HL-60/S4 treated with retinoic acid at 250 ng/mL for 4 days and 3 days (cell line): Measurements from ENCODE around the gene CRTC3.
"Not testable (repeated sequence)": the region's sequence is repeated elsewhere in the genome, so short reads cannot be mapped to it uniquely, and the experiment has no call there.

Experiments used
- in situ Hi-C: fragments of 300-500 bp; cut with MboI; formaldehyde crosslinking; loops from 2 replicates; pipeline ENCODE4 v1.7.0; 2022; ENCODE audit warnings: low sequenced_read_pairs

Gene CRTC3

DNA sequence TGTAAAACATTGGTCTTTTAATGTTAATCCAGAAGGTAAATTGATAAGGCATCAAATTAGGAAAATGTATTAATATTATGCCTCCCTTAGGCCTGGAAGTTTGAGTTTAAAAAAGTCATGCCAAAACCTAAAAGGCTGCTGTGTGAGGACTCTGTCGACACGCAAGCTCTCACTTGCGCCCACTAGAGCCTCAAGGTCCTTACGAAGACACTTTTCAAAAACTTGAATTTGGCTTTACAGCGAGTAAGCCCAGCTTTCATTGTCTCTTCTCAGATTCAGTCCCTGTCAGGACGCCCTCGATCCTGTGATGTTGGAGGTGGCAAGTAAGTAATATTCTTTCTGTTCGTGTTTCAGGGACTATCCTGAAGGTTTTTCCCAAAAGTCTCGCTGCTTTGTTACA lies 89.7 kb downstream of the CRTC3 start:
- in situ Hi-C loops = no loop called here

DNA sequence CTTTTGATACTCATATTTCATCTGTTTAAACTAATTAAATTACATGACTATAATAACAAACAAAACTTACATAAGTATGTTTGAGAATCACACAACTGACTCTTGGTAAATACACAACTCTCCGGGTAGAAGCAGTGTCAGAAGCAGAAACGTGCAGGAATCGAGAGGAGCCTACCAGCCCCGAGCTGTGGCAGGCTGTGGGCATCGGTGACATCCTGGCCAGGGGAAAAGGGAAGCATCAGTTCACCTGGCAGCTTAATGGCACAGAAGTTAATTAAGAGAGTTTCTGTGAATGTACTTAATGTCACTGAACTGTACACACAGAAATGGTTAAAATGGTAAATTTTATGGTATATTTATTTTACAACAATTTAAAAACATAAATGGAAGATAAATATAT lies 90.2 kb downstream of the CRTC3 start:
- in situ Hi-C loops = no loop called here

DNA sequence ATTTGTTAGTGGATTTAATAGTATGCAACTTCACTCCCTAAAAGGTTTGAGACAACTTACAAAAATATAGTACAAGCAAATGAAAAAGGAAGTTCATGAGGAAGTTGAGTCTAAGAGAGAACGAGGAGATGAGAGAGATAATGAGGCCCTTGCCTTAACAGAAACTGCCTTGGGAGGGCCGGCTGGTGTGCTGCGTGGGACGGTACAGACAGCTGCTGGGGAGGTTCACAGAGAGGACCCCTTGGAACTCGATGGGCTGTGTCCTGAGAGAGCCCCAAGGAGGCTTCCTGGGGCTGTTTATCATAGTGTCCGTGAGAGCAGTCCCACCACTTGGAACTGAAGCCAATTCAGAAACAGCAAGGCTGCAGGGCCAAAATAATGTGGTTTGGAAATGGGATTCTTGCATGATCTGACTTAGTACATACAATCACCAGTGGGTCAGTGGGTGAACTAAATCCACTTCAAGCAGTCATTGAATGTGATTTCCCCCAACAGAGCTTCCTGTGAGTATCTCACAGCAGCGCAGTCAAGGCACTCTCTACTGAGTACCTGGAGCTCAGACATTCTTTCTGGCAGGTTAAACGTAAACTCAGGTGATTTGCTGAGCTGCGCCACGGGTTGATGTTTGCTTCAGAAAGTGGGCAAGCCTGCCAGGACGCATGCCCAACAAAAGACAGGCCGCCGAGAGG lies 90.8 kb downstream of the CRTC3 start:
- in situ Hi-C loops = no loop called here

DNA sequence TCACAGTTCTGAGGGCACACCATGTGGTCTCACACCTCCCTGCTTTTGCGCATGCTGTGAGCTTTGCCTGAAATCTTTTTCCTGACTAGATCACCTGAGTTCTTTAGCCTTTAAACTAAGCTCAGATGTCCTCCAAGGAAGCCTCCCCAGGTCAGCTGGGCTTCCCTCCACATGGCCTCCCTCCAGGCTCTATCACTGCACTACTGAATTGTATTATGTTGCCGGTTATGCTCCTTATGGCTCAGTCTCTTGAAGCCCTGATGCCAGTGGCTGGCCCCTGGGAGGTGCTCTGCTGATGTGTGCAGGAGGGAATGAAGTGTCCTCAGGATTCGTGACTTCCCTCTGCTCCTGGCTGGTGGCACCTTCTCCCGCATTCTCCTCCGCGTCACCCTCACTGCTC lies 94.1 kb downstream of the CRTC3 start:
- in situ Hi-C loops = no loop called here

DNA sequence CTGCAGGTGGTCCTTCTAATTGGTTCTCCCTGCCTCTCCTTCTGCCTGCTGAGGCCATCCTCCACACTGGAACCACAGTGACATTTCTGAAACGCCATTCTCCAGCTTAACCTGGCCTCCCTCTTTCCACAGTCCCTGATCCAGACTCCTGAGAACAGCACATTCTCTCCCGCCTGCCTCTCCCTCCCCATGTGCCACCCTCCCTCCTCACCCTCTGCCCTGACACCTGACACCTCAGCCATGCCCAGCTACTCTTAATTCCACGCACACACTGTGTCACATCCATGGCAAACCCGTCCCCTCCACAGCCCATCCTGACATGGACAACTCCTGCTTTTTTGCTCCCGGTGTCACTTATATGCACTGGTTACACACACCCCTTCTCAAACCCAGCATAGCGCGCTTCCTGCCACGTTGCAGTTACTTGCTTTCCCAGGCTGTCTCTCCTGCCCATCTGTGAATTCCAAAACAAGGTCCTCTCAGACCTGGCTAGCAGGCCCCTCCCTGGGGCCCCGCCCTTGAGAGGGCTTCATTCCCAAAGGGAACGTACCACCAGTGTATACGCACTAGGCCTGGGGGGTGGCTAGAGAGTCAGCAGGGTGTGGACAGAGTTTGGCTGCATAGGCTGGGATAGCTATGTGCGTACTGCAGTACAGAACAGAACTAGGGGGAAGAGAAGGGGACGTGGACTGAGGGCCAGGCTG lies 94.7 kb downstream of the CRTC3 start:
- in situ Hi-C loops = no loop called here

DNA sequence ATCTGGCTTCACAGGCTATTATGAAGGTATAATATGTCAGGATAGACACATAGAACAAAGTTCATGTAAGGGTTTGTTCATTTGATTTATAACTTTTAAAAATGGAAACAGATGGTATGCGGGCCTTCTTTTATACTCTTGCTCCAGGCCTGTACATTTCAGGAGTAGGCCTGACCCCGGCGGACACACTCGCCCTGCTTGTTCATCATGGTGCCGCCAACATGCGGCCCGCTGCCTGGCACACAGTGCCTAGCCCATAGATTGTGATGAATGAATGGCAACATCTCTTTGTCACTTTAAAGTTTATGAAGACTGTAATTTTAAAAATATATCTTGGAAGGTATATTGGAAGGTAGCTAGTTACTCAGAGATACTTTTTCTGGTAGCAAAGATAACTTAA lies 95.3 kb downstream of the CRTC3 start:
- in situ Hi-C loops = no loop called here

DNA sequence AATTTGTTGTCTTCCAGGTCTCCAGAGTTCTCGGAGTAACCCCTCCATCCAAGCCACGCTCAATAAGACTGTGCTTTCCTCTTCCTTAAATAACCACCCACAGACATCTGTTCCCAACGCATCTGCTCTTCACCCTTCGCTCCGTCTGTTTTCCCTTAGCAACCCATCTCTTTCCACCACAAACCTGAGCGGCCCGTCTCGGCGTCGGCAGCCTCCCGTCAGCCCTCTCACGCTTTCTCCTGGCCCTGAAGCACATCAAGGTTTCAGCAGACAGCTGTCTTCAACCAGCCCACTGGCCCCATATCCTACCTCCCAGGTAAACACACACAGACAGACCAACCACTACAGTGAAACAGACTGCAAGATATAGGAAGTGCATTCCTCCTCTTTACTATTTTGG lies 99.5 kb downstream of the CRTC3 start:
- in situ Hi-C loops = no loop called here

DNA sequence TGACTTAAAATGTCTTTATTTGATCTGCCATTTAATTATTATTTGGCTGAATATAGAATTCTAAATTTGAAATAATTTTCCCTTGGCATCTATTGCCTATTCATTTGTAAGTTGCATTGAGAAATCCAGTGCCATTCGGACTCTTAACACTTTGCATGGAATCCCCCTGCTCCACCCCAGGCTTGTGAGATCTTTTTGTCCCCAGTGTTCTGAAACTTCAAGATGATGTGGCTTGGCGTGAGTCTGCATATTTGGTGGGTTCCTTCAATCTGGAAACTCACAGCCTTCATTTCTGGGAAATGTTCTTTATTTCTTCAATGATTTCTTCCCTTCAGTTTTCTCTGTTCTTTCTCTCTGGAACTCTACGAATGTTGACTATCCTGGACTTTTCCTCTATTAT lies 103.6 kb downstream of the CRTC3 start:
- in situ Hi-C loops = no loop called here

DNA sequence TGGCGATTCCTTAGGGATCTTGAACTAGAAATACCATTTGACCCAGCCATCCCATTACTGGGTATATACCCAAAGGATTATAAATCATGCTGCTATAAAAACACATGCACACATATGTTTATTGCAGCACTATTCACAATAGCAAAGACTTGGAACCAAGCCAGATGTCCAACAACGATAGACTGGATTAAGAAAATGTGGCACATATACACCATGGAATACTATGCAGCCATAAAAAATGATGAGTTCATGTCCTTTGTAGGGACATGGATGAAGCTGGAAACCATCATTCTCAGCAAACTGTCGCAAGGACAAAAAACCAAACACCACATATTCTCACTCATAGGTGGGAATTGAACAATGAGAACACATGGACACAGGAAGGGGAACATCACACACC lies 107.3 kb downstream of the CRTC3 start:
- in situ Hi-C loops = not testable (repeated sequence)

DNA sequence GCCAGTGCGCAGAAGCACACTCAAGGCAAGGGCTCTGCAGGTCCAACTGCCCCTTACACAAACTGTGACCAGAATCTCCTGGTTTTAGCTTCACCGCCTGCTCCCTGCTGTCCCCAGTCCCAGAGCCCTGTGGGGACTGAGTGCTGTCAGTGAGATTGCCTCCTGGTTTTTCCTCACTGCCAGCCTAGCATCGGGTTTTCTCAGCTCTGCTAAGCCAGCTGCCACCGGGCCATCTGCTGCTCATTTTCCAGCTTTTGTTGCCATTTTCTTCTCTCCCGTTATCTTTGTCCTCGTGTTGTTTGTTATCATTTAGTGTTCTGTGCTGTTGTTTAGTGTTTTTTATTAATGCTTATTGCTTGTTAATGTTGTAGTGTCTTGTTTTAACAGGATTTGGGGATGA lies 108.0 kb downstream of the CRTC3 start:
- in situ Hi-C loops = no loop called here

DNA sequence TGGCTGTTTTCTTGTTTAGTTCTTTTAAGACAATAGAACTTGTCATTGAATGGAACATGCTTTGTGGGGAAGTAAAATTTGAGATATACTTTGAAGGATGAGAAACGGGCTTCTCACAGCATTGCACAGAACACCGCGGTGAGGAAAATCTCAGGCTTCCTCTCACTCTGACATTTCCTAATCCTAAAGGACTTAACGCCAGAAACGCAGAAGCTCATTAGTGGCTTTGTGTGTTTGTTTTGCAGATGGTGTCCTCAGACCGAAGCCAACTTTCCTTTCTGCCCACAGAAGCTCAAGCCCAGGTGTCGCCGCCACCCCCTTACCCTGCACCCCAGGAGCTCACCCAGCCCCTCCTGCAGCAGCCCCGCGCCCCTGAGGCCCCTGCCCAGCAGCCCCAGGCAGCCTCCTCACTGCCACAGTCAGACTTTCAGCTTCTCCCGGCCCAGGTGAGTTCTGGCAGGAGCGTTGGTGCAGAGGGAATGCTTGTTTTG lies 108.5 kb downstream of the CRTC3 start:
- in situ Hi-C loops = no loop called here

DNA sequence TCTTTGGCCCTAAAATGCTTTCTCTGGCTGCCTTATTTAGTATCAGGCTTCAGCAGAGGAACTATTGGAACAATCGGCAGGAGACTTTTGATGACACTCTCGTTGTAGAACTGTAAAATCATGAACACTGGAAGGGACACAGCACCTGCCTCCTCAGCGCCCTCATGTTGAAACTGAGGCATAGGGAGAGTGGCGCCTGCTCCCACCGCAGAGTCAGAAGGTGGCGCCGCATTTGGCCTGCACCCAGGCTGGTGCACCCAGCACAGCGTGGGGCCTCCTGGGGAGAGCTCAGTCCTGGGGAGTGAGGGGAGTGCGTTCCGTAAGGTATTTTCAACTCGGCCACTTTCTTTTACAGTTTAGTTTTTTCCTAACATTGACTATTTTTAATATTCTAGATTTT lies 109.2 kb downstream of the CRTC3 start:
- in situ Hi-C loops = no loop called here

DNA sequence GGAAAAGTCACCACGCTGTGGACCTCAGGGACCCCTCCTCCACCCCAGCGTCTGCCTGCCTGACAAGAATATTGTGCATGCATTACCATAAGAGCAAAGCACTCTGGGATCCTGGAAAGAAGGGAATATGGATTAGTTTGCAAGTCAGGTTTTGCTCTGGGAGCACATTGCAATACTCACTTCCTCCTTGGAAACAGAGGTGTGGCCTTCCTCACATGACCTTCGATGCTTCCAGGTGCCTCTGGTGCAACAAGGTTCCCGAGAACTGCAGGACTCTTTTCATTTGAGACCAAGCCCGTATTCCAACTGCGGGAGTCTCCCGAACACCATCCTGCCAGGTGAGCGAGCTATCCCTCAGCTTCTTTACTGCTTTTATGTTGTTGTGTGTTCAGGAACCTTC lies 111.1 kb downstream of the CRTC3 start:
- in situ Hi-C loops = no loop called here

DNA sequence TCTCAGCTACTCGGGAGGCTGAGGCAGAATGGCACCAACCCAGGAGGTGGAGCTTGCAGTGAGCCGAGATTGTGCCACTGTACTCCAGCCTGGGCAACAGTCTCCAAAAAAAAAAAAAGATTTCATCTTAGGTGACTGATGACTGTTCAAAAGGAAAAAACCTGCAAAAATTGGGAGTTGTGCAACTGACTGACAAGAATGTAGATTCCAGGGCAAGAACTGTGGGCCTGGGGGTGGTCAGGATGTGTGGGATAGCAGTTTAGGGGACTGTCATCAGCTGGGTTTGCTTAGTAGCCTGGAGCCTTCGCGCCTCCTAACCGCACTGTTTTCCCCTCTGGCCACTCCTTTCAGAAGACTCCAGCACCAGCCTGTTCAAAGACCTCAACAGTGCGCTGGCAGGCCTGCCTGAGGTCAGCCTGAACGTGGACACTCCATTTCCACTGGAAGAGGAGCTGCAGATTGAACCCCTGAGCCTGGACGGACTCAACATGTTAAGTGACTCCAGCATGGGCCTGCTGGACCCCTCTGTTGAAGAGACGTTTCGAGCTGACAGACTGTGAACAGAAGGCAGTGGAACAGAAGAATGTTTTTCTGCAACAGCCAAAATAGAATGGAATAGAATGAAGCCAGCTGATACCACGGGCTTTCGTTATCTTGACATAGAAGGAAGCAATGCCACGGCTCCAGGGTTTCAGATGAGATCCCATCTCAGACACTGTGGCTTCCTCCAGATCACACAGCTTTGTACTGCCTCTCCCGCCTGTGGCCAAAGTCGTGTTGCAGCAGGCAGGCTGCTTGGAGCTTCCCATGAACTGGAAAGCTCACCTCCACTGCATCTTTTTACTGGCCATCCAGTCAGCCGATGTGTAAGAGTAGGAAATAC lies 112.1 kb downstream of the CRTC3 start:
- in situ Hi-C loops = no loop called here

DNA sequence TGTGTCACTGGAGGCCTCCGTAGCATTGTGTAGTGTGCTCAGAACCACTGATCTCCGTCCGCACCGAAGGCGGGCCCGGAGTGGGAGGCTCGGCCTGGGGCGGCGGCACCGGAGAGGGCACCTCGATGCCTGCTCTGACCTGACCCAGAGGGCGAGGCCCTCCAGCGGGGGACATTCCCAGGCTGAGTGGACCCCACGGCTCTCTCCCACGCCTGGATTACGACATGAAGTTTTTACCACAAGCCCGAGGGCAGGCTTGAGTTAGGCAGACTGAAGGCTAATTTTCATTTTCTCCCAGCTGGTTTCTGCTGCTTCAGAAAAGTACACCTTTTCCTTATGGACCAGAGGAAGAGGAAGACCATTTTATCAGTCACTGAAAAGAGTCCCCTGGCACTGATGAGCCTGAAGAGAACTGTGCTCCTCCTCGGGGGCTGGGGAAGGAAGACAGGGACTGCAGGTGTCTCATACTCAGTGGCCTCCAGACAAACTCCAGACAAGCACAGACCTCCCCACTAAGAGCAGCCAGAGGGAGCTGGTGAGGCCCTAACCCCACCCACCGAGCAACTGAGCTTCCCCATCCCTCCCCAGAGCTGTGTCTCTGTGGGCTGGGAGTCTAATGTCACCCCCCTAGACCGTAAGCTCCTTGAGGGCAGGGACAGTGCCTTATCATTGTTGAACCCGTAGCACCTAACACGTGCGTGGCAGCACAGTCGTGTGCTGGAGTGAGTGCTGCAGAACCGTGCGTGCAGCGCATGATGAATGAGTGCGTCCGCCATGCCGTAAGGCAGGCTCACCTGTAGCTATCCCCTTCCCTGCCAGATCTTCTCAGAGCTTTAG lies 113.0 kb downstream of the CRTC3 start:
- in situ Hi-C loops = no loop called here

DNA sequence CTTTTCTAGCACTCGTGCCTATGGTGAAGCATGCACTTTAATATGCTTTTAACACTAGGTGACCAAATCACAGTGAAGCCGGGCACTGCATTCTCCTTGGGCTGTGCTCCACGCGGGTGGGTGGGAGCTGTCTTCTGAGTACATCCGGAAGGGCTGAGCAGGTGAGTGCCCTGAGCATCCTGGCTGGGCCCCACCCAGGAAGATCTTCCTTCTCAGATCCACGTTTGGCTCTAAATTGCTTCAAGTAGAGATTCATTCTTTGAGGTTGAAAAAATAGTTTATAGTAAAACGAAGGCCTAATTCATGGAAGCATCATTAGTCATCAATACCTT lies 113.5 kb downstream of the CRTC3 start:
- in situ Hi-C loops = no loop called here

DNA sequence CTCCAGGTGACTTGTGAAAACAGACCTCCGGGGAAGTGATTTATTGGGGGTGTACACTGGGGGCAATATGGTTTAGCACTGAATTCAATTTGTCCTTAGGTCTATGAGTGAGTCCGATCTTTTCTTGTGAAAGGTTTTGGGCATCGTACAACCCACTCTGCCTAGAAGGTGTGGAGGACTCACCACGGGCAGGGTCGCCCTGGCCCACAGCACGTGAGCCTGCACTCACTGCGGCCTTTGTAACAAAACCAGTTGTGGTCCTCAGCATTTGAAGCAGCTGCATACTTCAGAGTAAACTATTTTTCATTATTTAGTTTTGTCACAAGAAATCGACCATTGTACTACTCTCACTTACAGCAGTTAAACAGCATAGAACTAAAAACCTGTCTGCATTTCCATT lies 114.8 kb downstream of the CRTC3 start:
- in situ Hi-C loops = no loop called here

DNA sequence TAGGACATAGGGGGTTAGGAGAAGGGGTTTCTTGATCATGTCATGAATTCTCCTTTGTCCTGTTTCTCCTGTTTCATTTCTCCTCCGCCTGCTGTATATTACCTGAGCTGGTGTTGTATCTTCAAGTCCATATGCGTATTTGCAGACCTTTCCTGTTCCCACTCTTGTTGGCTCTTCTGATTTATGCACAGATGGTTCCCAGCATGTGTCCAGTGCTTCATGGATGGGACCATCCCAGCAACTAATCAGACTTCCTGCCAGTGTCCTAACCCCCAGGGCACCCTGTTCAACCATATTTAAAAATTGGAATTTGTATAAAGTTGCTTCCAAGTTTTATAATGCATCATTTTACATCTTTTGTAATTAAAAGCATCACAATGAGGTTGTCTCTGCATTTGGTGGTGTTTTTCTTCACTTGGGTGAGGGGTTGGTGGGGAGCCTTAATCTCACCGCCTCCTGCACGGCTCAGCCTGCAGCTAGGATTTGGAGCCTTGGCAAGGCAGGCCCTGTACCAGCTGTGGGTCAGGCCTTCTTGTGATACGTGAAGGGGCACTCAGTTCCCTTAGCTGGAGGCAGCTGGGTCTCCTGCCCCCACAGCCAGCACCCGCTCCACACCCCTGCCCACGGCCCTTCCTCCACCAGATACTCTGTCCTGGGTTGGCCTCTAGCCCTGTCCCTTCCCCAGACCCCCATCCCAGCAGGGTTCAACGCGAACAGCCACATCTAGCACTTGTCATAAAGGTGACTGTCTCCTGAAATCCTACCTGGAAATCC lies 115.4 kb downstream of the CRTC3 start:
- in situ Hi-C loops = no loop called here

DNA sequence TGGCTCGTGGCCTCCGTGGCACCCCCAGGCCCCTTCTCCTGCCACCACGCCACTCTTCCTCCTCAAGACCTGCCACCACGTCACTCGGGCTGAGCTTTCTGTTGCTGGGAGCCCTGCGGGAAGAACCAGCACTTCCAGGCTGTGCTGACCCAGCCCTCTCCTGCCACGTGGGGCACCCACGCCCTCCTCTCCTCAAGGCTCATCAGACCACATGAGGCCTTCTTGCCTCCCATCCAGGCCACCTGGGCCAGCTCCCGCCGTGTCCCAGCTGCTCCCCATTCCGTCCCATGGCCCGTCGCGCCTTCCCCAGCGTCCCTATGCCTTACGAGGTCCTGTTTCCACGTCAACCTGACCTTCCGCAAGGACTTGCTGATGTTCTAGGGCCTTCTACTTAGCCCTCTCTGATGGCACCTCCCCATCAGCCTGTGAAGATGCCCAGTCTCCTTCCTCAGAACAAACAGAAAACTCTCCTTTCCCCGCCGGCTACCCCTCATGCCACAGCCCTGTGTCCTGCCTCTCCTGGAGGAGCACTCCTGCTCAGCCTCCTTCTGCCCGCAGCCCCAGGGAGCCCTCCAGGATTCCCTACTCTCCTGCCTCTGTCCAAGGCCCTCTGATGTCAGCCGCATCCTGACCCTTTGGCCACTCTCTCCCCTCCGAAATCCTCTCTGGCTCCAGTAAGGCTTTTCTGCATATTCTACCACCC lies 116.3 kb downstream of the CRTC3 start:
- in situ Hi-C loops = no loop called here
